Adipose tissue (tissue), 3 donors: ENCODE measurements around the gene KIAA1614. TPM values are rescaled to one million over a fixed set of nuclear protein-coding genes. Genes with fewer than 3 reads are reported as not detected.

ENCODE experiments used
- H3K27ac ChIP-seq: one replicate; pipeline ENCODE4 v1.5.1; 2013; ENCODE audit warnings: low read depth, low read length
- WGBS, 3 donors: extraction: QIAGEN DNeasy Blood & Tissue Kit; methylation state at CpG; one replicate each; pipeline ENCODE4 v1.1.7; 2013; 5-methylcytosine and 5-hydroxymethylcytosine counted together
- polyA plus RNA-seq, 3 donors: library from polyadenylated mRNA; stranded (reverse); fragments of 200-250 nt; gene quantifications; one replicate each; pipeline ENCODE4 v1.2.3, GENCODE V29; 2013
- donor health status: healthy with polysubstance abuse.
- donor health status: Bipolar disorder and iron deficiency.
- donor health status: healthy.

Gene KIAA1614
- polyA plus RNA-seq, 3 donors = 0.79 to 4.8 (median 3.3) TPM

GRCh38 chr1:180921891-180922630, 9.4 kb downstream of the KIAA1614 start:
- WGBS, 3 donors = 82 to 86% (median 84%) methylated on average over 21 of the region's 21 CpGs
- no peak overlapping the region for H3K27ac ChIP-seq

- H3K27ac ChIP-seq = no peak overlapping the region
- WGBS, 3 donors = 87 to 94% (median 94%) methylated on average over 8 of the region's 8 CpGs
Observed at GRCh38 chr1:180922631-180923015, 9.9 kb downstream of the KIAA1614 start.

GRCh38 chr1:180923021-180923841, 10.5 kb downstream of the KIAA1614 start:
- 62 to 69% (median 65%) methylated on average over 13 of the region's 13 CpGs for WGBS, 3 donors
- H3K27ac ChIP-seq = no peak overlapping the region

DNA sequence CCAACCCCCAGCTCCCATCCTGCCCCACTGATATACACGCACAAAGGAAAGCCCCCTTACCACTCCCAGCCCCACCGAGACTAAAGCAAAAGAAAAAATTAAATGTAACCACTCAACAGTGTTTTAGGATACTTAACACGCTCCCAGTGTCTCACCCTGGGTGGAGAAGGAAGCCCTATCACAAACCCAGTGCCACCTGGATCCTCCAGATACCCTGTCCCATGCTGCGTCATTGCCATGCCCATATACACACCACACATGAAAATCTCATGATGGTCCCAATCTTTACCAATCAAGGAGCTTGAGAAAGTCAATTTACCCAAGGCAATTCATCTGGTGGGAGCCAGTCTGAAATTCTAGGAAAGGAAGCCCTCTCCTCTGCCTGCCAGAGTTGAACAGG, 11.2 kb downstream of the KIAA1614 start:
- no peak overlapping the region for H3K27ac ChIP-seq
- 79 to 91% (median 81%) methylated on average over 4 of the region's 4 CpGs for WGBS, 3 donors

DNA sequence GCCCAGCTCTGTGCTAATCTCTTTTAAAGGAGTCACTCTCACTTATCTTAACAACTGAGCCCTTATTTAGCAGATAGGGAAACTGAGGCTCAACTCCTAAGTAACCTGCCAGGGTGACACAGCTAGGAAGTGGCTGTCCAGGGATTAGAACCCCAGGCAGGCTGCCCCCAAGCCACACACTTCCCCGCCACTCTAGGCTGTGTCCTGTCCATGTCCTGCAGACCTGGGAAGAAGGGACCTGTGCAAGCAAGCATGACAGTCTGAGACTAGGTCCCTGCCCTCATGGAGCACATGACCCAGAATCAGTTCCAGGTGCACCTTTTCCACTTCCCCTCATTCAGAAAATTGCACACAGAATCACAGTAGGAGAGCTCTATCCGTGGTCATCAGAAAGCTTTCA, 12.2 kb downstream of the KIAA1614 start:
- H3K27ac ChIP-seq = no peak overlapping the region
- WGBS, 3 donors = 76 to 82% (median 81%) methylated on average over 2 of the region's 2 CpGs

DNA sequence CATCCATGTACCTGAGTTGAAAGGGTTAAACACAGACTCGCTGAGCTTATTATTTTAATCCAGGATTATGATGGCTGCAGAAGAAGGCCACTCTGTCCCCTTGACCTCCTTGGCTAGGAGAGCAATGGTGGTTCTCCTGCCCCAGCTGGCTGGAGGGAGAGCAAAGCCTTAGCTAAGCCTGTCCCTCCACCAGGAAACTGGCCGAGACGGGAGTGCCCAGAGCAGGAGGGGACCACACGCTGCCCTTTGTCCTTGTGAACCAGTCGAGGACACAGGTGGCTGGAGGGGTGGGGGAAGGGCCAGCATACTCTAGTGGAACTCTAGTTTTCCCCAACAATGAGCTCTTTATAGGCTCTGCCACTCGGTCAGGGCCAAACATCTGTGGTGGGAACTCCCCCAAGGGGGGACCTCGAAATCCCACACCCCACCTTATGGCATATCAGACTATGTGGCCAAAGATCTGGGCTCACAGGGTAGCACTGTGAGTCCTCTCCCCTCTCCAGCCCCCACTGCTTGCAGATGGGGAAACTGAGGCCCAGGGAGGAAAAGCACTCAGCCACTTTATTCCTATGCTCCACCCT, 12.9 kb downstream of the KIAA1614 start:
- H3K27ac ChIP-seq = no peak overlapping the region
- 26 to 60% (median 51%) methylated on average over 7 of the region's 7 CpGs for WGBS, 3 donors

DNA sequence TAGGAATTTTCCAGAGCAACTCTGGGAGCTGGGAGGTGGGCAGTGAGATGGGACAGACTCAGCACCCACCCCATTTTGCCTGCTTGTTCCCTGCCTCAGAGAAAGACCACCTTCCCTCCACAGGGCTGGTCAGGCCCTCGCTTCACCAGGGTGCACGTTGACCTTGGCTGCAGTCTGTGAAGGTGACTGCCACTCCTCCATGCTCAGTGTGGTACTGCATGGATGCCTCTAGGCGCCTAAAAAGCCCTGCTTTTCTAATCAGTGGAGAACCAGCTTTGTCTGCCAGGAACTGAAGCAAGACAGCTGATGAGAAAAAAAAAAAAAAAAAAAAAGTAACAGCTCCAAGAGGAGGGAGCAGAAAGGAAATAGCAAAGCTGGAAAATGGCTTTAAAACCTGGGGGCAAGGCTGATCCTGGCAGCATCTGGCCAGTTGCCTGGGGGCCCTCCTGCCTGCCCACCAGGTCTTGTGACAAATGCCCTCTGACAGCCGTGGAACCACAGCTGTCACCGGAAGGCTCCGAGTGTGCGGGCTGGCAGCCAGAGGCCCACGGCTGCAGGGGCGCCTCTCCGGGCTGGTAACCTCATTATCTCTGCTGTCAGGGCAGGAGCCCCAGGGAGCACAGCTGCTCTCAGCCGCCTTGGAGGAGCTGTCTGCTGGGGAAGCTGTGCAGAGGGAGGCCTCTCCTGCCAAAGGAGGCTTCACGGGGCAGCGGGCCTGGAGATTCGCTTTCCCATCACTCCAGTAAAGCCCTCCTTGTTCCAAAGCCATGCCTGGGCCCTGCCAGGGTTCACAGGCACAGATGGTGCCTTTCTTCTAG, 13.7 kb downstream of the KIAA1614 start:
- no peak overlapping the region for H3K27ac ChIP-seq
- 10 to 35% (median 17%) methylated on average over 14 of the region's 14 CpGs for WGBS, 3 donors

DNA sequence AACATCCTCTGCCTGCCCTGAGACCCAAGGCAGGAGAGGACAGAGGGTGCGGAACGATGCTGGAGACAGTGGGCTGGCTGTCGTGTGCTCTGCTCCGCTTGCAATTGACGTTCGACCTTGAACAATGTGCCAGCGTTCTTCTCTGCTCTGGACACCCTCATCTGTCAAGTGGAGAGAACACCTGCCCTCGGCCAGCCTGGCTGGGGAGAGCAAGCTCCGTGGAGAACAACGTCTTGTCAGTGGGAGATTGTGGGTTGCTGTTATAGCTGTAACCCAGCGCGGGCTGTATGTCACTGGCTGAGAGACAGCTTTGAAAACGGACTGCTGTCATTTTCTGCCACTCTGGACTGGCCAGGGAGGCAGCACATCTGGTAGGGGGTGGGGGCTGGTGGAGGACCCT, 14.7 kb downstream of the KIAA1614 start:
- no peak overlapping the region for H3K27ac ChIP-seq
- WGBS, 3 donors = 43 to 89% (median 86%) methylated on average over 13 of the region's 13 CpGs

DNA sequence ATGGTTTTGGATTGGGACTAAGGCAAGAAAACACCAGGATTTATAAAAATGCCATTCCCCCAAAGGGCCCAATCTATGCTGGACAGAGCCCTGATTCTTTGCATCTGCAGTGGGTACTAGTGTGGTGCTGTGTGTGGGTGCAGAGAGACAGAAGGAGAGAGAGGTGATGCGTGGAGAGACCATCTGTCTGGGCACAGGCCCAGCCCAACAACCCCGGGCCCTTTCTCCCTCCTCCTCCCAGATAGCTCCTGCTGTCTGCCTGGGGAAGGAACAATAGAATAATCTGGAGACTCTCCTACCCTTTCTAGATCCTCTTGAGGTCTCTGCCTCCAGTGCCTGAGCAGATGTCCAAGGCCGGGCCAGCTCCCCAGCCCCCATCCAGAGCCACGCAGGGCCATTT, 15.1 kb downstream of the KIAA1614 start:
- H3K27ac ChIP-seq = no peak overlapping the region
- 76 to 83% (median 77%) methylated on average over 4 of the region's 4 CpGs for WGBS, 3 donors

DNA sequence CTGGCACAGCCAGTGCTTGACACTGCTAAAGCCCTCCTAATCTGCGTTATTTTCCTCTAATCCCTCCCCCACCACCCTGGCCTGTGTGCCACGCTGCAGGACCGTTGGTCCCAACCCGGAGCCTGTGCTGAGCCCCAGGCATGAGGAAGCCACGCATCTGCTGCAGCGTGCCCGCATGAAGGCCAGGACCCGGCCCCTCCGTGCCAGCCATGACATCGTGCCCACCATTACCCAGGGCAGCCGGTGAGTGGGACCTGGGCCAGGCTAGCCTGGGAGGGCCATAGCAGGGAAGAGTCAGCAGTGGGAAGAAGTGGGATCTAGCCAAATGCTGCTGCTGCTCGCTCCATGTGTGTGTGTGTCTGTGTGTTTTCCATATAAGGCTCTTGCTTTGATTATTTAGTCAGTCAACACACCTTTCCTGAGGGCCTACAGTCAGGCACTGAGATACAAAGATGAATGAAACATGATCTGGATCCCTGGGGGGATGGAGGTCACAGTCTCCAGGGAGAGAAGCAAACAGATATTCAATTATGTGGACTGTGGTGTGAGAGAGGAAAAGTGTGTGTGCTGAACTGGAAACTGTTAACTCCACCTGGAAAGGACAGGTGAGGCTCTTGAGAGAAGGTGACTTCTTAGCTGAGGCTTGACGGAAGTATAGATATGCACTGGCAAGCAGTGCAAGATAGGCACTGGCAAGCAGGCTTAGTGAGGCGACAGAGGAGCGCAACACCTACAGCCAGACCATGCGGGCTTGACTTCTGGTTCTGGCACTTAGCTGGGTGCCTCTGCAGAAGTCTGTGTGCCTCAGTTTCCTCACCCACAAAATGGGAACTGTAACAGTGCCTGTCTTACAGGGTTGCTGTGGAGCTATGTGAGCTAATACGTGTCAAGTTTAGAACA, 15.9 kb downstream of the KIAA1614 start:
- 85 to 92% (median 90%) methylated on average over 17 of the region's 17 CpGs for WGBS, 3 donors
- H3K27ac ChIP-seq = no peak overlapping the region

GRCh38 chr1:180929389-180929788, 16.7 kb downstream of the KIAA1614 start:
- H3K27ac ChIP-seq = no peak overlapping the region
- WGBS, 3 donors = 75 to 92% (median 89%) methylated on average over 3 of the region's 3 CpGs

- WGBS, 3 donors = 92 to 94% (median 93%) methylated on average over 5 of the region's 5 CpGs
- H3K27ac ChIP-seq = no peak overlapping the region
Observed at GRCh38 chr1:180930687-180931086, 18.0 kb downstream of the KIAA1614 start.

- 74 to 85% (median 83%) methylated on average over 4 of the region's 4 CpGs for WGBS, 3 donors
- H3K27ac ChIP-seq = no peak overlapping the region
Observed at GRCh38 chr1:180931529-180931928, 18.8 kb downstream of the KIAA1614 start.

- WGBS, 3 donors = 78 to 91% (median 80%) methylated on average over 4 of the region's 4 CpGs
- no peak overlapping the region for H3K27ac ChIP-seq
Observed at GRCh38 chr1:180932378-180932777, 19.7 kb downstream of the KIAA1614 start.

DNA sequence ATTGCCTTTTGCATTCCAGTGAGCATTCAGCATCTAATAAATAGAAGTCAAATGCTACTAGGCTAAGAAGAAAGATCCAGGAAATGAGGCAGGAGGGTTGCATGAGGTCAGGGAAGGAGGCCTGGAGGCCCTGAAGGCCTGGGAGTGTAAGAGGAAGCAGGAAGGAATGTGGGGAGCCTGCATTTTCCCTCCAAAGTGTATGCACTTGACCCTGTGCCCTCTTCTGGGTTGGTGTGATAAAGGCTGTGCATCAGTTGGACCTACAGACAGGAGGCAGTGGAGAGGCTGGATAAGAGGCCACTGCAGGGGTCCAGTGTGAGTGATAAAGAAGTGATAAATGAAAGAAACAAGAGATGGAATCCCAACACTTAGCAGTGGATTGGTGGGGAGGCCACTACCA, 20.4 kb downstream of the KIAA1614 start:
- no peak overlapping the region for H3K27ac ChIP-seq

DNA sequence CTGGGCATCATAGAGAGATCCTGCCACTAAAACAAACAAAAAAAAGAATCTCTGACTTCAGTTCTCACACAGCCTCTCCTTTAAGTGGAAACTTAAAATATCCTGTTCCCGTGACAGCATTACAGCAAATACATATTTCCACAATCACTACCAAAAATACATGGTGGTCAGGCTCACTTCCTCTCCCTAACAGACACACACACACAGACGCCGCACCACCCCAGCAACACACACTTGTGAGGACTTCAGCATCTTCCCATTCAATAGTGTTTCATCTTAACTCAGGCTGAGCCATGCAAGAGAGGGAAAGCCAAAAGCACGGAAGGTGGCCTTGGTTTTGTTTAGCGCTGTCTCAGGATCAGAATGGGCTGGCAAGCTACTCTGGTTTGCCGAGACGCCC, 21.9 kb downstream of the KIAA1614 start:
- 52 to 68% (median 62%) methylated on average over 7 of the region's 7 CpGs for WGBS, 3 donors
- no peak overlapping the region for H3K27ac ChIP-seq

- WGBS, 3 donors = 72 to 87% (median 83%) methylated on average over 31 to 45 of the region's 45 CpGs
Observed at GRCh38 chr1:180935326-180936109, 22.8 kb downstream of the KIAA1614 start.

More at GRCh38 chr1:180935326-180936109, 22.8 kb downstream of the KIAA1614 start:
- no peak overlapping the region for H3K27ac ChIP-seq
